Peyer's patch (tissue), 4 donors: ENCODE measurements around the gene PIWIL4. TPM values are rescaled to one million over a fixed set of nuclear protein-coding genes. Genes with fewer than 3 reads are reported as not detected.
"Not testable (repeated sequence)": the region's sequence is repeated elsewhere in the genome, so short reads cannot be mapped to it uniquely, and the experiment has no call there.

Experiments
- DNase-seq, 3 donors: peaks; one replicate each; pipeline ENCODE4 v3.0.0-alpha.2; 2017 to 2019
- H3K27ac ChIP-seq, 4 donors: fragments of 200-600 bp; sonication (generic); one replicate each; pipeline ENCODE4 v1.5.1; 2016 to 2019
- H3K27me3 ChIP-seq, 2 donors: fragments of 200-600 bp; sonication (generic); one replicate each; pipeline ENCODE4 v1.5.1; 2019
- H3K36me3 ChIP-seq, 3 donors: fragments of 200-600 bp; sonication (generic); one replicate each; pipeline ENCODE4 v1.5.1; 2016 to 2019
- H3K4me1 ChIP-seq, 4 donors: fragments of 200-600 bp; sonication (generic); one replicate each; pipeline ENCODE4 v1.5.1; 2016 to 2019
- H3K4me3 ChIP-seq, 4 donors: fragments of 200-600 bp; sonication (generic); 1 replicate in 3 of 4; 2 replicates in 1 of 4; pipeline ENCODE4 v1.5.1; 2016 to 2019; ENCODE audit warnings: mild to moderate bottlenecking in 1 of 4
- H3K9me3 ChIP-seq, 4 donors: fragments of 200-600 bp; sonication (generic); one replicate each; pipeline ENCODE4 v1.5.1; 2016 to 2019; ENCODE audit warnings: mild to moderate bottlenecking in 1 of 4
- POLR2A ChIP-seq, 2 donors: fragments of 450-650 bp; IDR thresholded peaks; one replicate each; pipeline ENCODE4 v1.5.1; 2017; ENCODE audit warnings: antibody characterized with exemption in 2 of 2, mild to moderate bottlenecking in 2 of 2, moderate library complexity in 2 of 2
- total RNA-seq, 4 donors: library from RNA; depleted of rRNA; stranded (reverse); fragments of >200 nt; gene quantifications; one replicate each; pipeline ENCODE4 v1.1.0, GENCODE V29; 2016
- TF ChIP-seq, protein P1 (sequence below), 6 experiments: fragments of 450-650 bp in 4 of 6; fragments of 200-600 bp in 2 of 6; sonication (generic) in 1 of 6; IDR thresholded peaks; one replicate each; pipeline ENCODE4 v1.5.1; 2017 to 2019; ENCODE audit warnings: antibody characterized with exemption in 6 of 6, mild to moderate bottlenecking in 3 of 6, moderate library complexity in 1 of 6

Gene PIWIL4
- total RNA-seq, 4 donors from 2014 or later, result 5.0 to 20.4 (median 14.5) TPM

DNA sequence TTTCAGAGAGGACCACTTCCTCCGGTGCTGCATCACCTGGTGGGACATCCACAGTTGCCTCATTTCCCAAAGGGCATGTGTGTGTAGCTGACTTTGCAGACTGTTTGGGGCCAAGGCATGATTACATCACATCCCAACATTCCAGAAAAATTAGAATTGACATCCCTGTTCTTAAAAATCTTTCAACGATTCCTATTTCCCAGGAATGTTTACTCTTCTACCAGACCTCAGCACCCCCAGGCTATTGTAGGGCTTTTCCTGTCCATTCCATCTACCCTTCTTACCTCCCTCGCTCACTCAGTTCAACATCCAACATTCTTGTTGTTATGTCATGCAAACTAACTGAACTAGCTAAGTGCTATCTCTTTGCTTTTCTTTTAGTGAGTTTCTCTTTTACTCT is 37.3 kb downstream of the PIWIL4 start:
- H3K4me3 ChIP-seq, result no peak overlapping the region
- no peaks in the 10 kb centered on the region for H3K9me3 ChIP-seq
- H3K27ac ChIP-seq, result no peak overlapping the region
- DNase-seq, result no peak
- H3K27me3 ChIP-seq, result no peaks in the 10 kb centered on the region
- H3K4me1 ChIP-seq, result no peaks in the 10 kb centered on the region
- TF ChIP-seq, protein P1, sequence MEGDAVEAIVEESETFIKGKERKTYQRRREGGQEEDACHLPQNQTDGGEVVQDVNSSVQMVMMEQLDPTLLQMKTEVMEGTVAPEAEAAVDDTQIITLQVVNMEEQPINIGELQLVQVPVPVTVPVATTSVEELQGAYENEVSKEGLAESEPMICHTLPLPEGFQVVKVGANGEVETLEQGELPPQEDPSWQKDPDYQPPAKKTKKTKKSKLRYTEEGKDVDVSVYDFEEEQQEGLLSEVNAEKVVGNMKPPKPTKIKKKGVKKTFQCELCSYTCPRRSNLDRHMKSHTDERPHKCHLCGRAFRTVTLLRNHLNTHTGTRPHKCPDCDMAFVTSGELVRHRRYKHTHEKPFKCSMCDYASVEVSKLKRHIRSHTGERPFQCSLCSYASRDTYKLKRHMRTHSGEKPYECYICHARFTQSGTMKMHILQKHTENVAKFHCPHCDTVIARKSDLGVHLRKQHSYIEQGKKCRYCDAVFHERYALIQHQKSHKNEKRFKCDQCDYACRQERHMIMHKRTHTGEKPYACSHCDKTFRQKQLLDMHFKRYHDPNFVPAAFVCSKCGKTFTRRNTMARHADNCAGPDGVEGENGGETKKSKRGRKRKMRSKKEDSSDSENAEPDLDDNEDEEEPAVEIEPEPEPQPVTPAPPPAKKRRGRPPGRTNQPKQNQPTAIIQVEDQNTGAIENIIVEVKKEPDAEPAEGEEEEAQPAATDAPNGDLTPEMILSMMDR (IDR thresholded peaks at IDR 0.05), result no peak
- no peak for TF ChIP-seq POLR2A (IDR thresholded peaks at IDR 0.05)
- peaks cover 0 to 28% (median 0%) of the 10 kb centered on the region in 3 donors for H3K36me3 ChIP-seq

DNA sequence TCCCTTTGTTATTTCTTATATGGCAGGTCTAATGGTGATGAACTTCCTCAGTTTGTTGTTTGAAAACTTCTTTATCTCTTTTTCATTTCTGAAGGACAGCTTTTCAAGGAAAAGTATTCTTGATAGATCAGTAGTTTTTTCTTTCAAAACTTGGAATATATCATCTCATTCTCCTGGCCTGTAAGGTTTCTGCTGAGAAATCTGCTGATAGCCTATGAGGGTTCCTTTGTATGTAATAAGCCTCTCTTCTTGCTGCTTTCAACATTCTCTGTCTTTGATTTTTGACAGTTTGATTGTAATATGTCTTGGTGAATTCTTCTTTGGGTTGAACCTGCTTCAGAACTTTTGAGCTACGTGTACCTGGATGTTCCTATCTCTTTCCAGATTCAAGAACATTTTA is 46.0 kb downstream of the PIWIL4 start:
- H3K27me3 ChIP-seq, result no peaks in the 10 kb centered on the region
- TF ChIP-seq, protein P1 (IDR thresholded peaks at IDR 0.05), result no peak
- TF ChIP-seq POLR2A (IDR thresholded peaks at IDR 0.05), result no peak

DNA sequence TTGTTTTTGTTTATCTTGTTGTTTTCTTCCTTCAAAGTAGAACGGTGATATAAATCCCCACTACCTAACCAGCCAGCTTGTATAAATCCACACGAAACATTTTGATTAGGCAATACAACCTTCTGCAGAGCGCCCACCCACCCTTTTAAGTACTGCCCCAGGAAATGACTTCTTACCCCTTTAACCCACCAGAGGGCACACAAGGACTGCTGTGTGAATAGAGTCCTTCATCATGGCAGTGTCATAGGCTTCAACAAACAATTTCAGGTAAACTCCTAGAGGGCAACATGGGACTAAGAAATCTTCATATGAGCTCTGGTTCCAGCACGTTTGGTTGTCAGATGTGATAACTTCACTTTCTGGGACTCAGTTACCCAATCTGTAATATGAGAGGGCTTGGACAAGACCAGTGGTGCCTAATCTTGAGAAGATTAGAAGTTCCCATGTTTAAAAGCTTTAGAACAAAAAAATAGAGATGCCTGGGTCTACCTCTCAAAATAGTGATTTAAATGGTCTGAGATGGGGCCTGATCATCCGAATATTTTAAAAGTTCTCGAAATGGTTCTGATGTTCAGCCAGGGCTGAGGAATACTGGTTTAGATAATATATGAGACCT is 56.1 kb downstream of the PIWIL4 start:
- no peaks in the 10 kb centered on the region for H3K9me3 ChIP-seq
- no peaks in the 10 kb centered on the region for H3K4me1 ChIP-seq
- peak in 1 of 3 donors; percentile 55 for DNase-seq
- H3K4me3 ChIP-seq, result no peak overlapping the region
- no peaks in the 10 kb centered on the region for H3K27me3 ChIP-seq
- TF ChIP-seq, protein P1 (IDR thresholded peaks at IDR 0.05), result peak in 5 of 6 experiments; percentile 8 to 60 (median 53)
- no peak for TF ChIP-seq POLR2A (IDR thresholded peaks at IDR 0.05)
- H3K36me3 ChIP-seq, result peaks cover 0 to 11% (median 0%) of the 10 kb centered on the region in 3 donors
- H3K27ac ChIP-seq, result no peak overlapping the region

More for the DNA sequence above, 46.0 kb downstream of the PIWIL4 start:
- no peaks in the 10 kb centered on the region for H3K4me1 ChIP-seq
- no peak overlapping the region for H3K27ac ChIP-seq
- H3K9me3 ChIP-seq, result peaks cover 0 to 12% (median 0%) of the 10 kb centered on the region in 4 donors
- H3K4me3 ChIP-seq, result no peak overlapping the region
- H3K36me3 ChIP-seq, result peaks cover 0 to 30% (median 0%) of the 10 kb centered on the region in 3 donors
- no peak for DNase-seq

DNA sequence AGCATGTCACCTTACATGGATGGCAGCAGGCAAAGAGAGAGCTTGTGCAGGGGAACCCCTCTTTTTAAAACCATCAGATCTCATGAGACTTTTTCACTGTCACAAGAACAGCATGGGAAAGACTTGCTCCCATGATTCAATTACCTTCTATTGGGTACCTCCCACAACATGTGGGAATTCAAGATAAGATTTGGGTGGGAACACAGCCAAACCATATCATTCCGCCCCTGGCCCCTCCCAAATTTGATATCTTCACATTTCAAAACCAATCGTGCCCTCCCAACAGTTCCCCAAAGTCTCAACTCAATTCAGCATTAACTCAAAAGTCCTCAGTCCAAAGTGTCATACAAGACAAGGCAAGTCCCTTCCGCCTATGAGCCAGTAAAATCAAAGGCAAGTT is 58.3 kb downstream of the PIWIL4 start:
- H3K27me3 ChIP-seq, DNase-seq, H3K27ac ChIP-seq, H3K4me1 ChIP-seq, H3K4me3 ChIP-seq, H3K36me3 ChIP-seq, H3K9me3 ChIP-seq: not testable (repeated sequence)

DNA sequence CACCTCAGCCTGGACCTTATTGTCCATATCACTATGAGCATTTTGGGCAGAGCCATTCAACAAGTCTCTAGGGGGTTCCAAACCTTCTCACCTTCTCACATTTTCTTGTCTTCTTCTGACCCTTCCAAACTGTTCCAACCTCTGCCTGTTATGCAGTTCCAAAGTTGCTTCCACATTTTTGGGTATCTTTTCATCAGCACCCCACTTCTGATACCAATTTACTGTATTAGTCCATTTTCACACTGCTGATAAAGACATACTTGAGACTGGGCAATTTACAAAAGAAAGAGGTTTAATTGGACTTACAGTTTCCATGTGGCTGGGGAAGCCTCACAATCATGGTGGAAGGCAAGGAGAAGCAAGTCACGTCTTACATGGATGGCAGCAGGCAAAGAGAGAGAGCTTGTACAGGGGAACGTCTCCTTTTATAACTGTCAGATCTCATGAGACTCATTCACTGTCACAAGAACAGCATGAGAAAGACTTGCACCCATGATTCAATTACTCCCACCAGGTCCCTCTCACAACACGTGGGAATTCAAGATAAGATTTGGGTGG is 59.9 kb downstream of the PIWIL4 start:
- not testable (repeated sequence) for H3K27ac ChIP-seq, H3K36me3 ChIP-seq, DNase-seq, H3K27me3 ChIP-seq, H3K4me3 ChIP-seq, H3K9me3 ChIP-seq, H3K4me1 ChIP-seq

DNA sequence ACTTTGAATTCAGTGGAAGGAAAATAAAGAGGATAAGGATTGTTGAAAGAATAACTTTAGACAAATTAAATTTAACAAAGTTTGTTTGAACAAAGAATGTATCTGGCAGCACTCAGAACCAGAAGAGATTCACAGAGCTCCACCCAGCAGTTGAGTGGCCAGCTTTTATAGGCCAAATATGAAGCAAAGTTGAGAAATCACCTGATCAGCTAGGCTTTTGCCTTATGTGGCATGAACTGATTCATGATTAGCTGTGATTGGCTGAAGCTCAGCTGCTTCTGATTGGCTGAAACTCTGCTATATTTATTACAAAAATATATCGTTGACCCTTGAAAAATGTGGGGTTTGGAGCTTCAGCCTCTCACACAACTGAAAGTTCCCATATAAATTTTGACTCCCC is 62.6 kb downstream of the PIWIL4 start:
- Histone ChIP-seq H3K27ac (no peak overlapping the region), H3K36me3 (no peaks in the 10 kb centered on the region), H3K27me3 (no peaks in the 10 kb centered on the region), H3K4me1 (no peaks in the 10 kb centered on the region), H3K4me3 (no peak overlapping the region), H3K9me3 (no peaks in the 10 kb centered on the region)
- no peak for DNase-seq
- TF ChIP-seq, protein P1 (IDR thresholded peaks at IDR 0.05), result no peak
- no peak for TF ChIP-seq POLR2A (IDR thresholded peaks at IDR 0.05)
